OCI-LY1 (cell line): Measurements from ENCODE around the gene AKAP13.

Source experiments
- CTCF ChIP-seq: fragments of 200-600 bp; sonication (generic), shearing (Covaris generic); IDR thresholded peaks from 2 replicates; pipeline ENCODE4 v1.5.1; 2017; ENCODE audit warnings: mild to moderate bottlenecking, antibody characterized with exemption, low read length, moderate library complexity, mixed read lengths
- EZH2 ChIP-seq: fragments of 200-600 bp; sonication (generic), shearing (Covaris generic); IDR thresholded peaks from 2 replicates; pipeline ENCODE4 v1.8.0; 2017; ENCODE audit warnings: borderline replicate concordance, mixed run types, mild to moderate bottlenecking, antibody characterized with exemption, low read length, moderate library complexity, mixed read lengths

DNA sequence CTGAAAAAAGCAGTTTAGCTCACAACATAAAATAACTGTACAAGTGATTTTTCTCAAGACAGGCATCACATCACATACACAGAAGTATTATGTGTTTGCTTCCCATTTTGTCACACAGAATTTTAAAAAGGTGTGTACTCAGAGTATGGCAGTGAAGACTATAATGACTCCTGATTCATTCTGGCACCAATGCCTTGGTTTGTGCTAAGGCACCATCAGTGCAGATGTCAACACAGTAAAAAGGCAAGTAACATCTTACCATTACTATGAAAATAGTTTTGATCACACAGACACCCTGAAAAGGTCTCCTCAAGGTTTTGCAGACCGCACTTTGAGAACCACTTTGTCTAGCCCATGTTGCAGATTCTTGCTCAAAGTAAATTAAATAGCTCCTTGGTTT is 222.8 kb downstream of the AKAP13 start:
- no peak for TF ChIP-seq CTCF
- no peak for TF ChIP-seq EZH2
